NOMO-1 (cell line): ENCODE results near the gene POU6F2.
"Not testable (repeated sequence)": the region's sequence is repeated elsewhere in the genome, so short reads cannot be mapped to it uniquely, and the experiment has no call there.

Experiments
- DNase-seq, 2 experiments: peaks; one replicate each; lab custom pipeline; 2025; ENCODE audit not compliant: unreplicated experiment in 2 of 2; lab: John Stamatoyannopoulos, UW

POU6F2 gene

GRCh38 chr7:39172137-39172536, 194.4 kb downstream of the POU6F2 start:
- DNase-seq: no peak

DNA sequence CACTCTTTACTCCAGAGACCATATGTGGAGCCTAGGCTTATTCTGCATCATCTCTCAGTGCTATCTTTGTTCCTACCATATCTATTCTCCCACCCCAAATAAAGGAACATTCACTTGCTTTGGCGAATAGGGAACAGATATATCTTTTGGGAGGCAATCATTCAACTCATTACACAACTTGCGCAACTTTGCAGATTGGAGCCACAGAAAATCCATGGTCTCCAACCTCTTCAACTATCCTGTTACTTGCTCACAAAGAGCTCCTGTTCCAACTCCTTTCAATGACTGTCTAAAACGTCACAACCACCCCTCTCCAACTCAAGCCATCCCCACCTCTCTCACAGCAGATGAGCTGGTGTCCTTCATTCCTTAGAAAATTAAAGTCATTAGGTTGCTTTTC, 203.7 kb downstream of the POU6F2 start:
- DNase-seq: no peak

- no peak for DNase-seq
These were observed 206.1 kb downstream of the POU6F2 start for GRCh38 chr7:39183796-39184195.

GRCh38 chr7:39184391-39184790, 206.7 kb downstream of the POU6F2 start:
- no peak for DNase-seq

GRCh38 chr7:39186131-39186530, 208.4 kb downstream of the POU6F2 start:
- DNase-seq: no peak

GRCh38 chr7:39186671-39187070, 209.0 kb downstream of the POU6F2 start:
- DNase-seq: no peak

GRCh38 chr7:39187130-39187529, 209.4 kb downstream of the POU6F2 start:
- no peak for DNase-seq

DNA sequence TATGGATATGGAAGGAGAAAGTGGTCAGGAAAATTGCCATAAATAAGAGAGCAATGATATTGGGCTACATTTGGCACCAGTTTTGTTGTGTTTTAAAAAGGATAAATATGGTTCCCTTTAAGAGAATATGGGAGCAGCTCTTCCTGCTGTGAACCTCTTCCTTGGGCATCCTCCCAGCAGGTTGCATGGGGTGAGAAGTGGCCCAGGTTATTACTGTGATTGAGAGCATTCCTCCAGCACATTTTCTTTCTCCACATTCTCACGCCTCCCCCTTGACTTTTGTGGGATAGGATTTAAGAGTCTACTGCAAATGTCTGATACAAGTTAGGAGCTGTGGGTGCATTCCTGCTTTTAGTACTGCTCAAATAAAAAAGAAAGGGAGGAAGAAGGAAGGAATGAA, 214.8 kb downstream of the POU6F2 start:
- DNase-seq: no peak

- not testable (repeated sequence) for DNase-seq
These were observed 216.7 kb downstream of the POU6F2 start for GRCh38 chr7:39194388-39194787.

DNA sequence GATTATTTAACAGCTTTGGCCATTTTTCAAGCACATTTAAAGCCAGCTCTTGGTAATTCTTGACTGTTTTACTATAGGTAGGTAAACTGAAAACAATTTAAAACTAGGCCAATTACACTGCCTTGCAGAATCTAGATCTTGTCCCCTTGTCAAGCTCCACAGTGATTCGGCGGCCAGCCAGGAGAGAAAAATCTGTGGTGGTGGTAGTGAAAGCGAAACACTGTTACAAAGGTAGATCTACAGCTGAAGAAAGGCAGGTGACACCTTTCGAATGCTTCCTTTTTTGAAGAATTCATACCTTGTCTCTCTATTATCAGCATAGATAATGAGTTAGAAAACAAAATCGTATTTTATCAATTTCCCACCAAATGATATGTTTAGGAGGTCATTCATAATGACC, 218.3 kb downstream of the POU6F2 start:
- no peak for DNase-seq

GRCh38 chr7:39197831-39198230, 220.1 kb downstream of the POU6F2 start:
- DNase-seq: no peak

GRCh38 chr7:39198556-39198955, 220.8 kb downstream of the POU6F2 start:
- DNase-seq: no peak

GRCh38 chr7:39199006-39199405, 221.3 kb downstream of the POU6F2 start:
- DNase-seq: no peak

GRCh38 chr7:39199951-39200350, 222.2 kb downstream of the POU6F2 start:
- DNase-seq: no peak

GRCh38 chr7:39202041-39202440, 224.3 kb downstream of the POU6F2 start:
- no peak for DNase-seq

- no peak for DNase-seq
These were observed 232.7 kb downstream of the POU6F2 start for GRCh38 chr7:39210362-39210761.

- no peak for DNase-seq
These were observed 233.9 kb downstream of the POU6F2 start for GRCh38 chr7:39211581-39211980.

DNA sequence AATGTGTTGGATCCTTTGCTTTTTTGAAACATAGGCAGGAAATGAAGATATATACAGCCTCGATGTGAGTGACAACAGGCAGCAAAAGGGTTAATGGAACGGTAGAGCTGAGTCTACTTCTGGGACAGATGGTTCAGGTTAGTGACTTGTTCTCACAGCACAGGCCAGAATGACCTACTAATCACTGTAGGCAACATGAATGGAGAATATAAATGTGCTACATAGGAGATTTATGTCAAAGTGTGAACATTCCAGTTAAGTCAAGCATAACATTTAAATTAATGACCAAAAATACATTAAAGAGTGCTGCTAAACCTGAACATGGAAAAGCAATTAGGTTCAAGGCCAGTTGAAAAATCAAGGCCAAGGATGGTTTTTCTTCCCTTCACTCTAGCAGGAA, 235.2 kb downstream of the POU6F2 start:
- DNase-seq: no peak

- no peak for DNase-seq
These were observed 240.1 kb downstream of the POU6F2 start for GRCh38 chr7:39217783-39218182.

- DNase-seq: no peak
These were observed 242.2 kb downstream of the POU6F2 start for GRCh38 chr7:39219869-39220268.

DNA sequence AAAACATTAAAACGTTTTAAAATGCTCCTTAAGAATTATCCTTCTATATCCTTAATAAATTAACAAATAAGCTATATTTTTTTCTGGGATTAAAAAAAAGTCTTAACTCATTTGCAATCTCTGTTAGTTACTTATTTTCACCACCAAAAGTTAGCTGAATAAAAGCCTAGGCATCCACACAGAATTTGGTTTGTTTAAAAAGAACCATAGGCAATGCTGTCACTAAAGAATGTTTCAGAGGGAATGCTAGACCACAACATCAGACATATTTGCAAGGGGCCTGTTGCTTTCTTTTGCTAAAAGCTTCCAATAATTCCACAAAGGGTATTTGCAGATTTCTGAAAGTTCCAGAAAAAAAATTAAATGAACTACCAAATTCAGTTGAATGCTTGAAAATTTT, 244.2 kb downstream of the POU6F2 start:
- no peak for DNase-seq

- DNase-seq: no peak
These were observed 251.2 kb downstream of the POU6F2 start for GRCh38 chr7:39228946-39229345.

DNA sequence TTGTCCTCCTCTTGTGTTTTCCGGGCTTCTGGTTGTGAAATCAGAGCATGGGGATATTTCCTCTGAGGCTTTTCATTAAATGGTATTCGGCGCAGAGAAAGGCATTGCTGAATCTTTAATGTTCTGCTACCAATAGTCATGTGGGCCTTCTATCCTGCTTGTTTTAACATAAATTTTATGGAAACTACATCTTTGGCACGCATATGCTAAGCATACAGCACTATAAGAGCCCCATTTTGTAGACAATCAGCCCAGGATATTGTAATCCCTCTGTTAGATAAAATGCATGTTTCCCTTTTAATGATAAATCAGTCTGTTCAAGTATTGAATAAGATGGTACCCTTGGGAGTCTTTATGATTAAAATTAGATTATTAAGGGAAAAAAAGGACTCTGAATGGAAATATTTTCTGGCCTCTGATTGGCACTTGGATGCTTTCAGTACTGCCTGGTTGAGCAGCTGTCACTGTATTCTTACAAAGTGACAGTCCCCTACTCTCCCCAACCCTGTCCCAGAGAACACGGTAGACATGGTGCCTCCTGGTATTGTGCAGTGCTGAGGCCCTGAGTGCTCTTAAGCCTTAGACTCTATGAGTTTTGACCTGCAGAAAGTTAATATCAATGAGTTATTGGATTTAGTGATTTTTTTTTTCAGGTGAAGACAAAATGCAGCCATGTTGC, 256.3 kb downstream of the POU6F2 start:
- DNase-seq: no peak
